Measurements from ENCODE around the gene RIN3.

- TF ChIP-seq EP300 (IDR thresholded peaks at IDR 0.05) (no peak), CTCF (IDR thresholded peaks at IDR 0.05) (no peak), POLR2A (IDR thresholded peaks at IDR 0.05) (no peak)
Observed at GRCh38 chr14:92525322-92526095, 11.9 kb downstream of the RIN3 start.

All from suprapubic skin (tissue), 3 donors.